GM18507 (cell line): ENCODE results near the gene CLEC3B.
"Not testable (repeated sequence)": the region's sequence is repeated elsewhere in the genome, so short reads cannot be mapped to it uniquely, and the experiment has no call there.

Experiments used
- DNase-seq: peaks from one replicate; pipeline ENCODE4 v3.0.0; 2011; ENCODE audit warnings: low read depth; ENCODE audit not compliant: insufficient read length; ENCODE audit errors: extremely low spot score
- FAIRE-seq: peaks from 2 replicates; lab custom pipeline; 2011; peaks lifted over from hg19 to GRCh38; lab: Jason Lieb, UNC

Gene CLEC3B

GRCh38 chr3:45031531-45031930 lies 5.4 kb downstream of the CLEC3B start:
- DNase-seq (no peak), FAIRE-seq (no peak)

- DNase-seq (no peak), FAIRE-seq (no peak)
Measured at GRCh38 chr3:45032113-45032512, 6.0 kb downstream of the CLEC3B start.

GRCh38 chr3:45033791-45034190 lies 7.7 kb downstream of the CLEC3B start:
- DNase-seq (no peak), FAIRE-seq (no peak)

GRCh38 chr3:45034612-45035252 lies 8.6 kb downstream of the CLEC3B start:
- FAIRE-seq: peak; percentile 78
- no peak for DNase-seq

- DNase-seq (no peak), FAIRE-seq (no peak)
Measured at GRCh38 chr3:45035441-45036301, 9.6 kb downstream of the CLEC3B start.

- peak; percentile 99 for FAIRE-seq
- DNase-seq: peak; percentile 79
Measured at GRCh38 chr3:45037720-45038455, 11.8 kb downstream of the CLEC3B start.

GRCh38 chr3:45041666-45042065 lies 15.6 kb downstream of the CLEC3B start:
- FAIRE-seq (peak; percentile 78), DNase-seq (no peak)

GRCh38 chr3:45042162-45042561 lies 16.1 kb downstream of the CLEC3B start:
- no peak for DNase-seq
- peak; percentile 61 for FAIRE-seq

GRCh38 chr3:45043728-45044299 lies 17.7 kb downstream of the CLEC3B start:
- DNase-seq: no peak
- FAIRE-seq: no peak

GRCh38 chr3:45048244-45048643 lies 22.1 kb downstream of the CLEC3B start:
- FAIRE-seq: no peak
- no peak for DNase-seq

GRCh38 chr3:45049807-45050206 lies 23.7 kb downstream of the CLEC3B start:
- DNase-seq (no peak), FAIRE-seq (no peak)

GRCh38 chr3:45051685-45052084 lies 25.6 kb downstream of the CLEC3B start:
- DNase-seq (no peak), FAIRE-seq (no peak)

- DNase-seq, FAIRE-seq: not testable (repeated sequence)
Measured at GRCh38 chr3:45053805-45054195, 27.7 kb downstream of the CLEC3B start.

- no peak for FAIRE-seq
Measured at GRCh38 chr3:45054196-45054857, 28.2 kb downstream of the CLEC3B start.

GRCh38 chr3:45055032-45055410 lies 28.9 kb downstream of the CLEC3B start:
- DNase-seq (no peak), FAIRE-seq (no peak)

More at GRCh38 chr3:45054196-45054857, 28.2 kb downstream of the CLEC3B start:
- DNase-seq: no peak

- DNase-seq (no peak), FAIRE-seq (peak; percentile 41)
Measured at GRCh38 chr3:45055411-45056143, 29.5 kb downstream of the CLEC3B start.

GRCh38 chr3:45056608-45057301 lies 30.7 kb downstream of the CLEC3B start:
- no peak for DNase-seq
- no peak for FAIRE-seq

- FAIRE-seq (no peak), DNase-seq (no peak)
Measured at GRCh38 chr3:45057557-45057956, 31.5 kb downstream of the CLEC3B start.
